ENCODE measurements around the gene CRAT. TPM values are rescaled to one million over a fixed set of nuclear protein-coding genes. Genes with fewer than 3 reads are reported as not detected.

The CRAT gene
- total RNA-seq, 2 experiments from 2014 or later: 1.8 to 6.5 TPM

GRCh38 chr9:129139993-129140396, 29.4 kb upstream of the CRAT start:
- Histone ChIP-seq H3K36me3 (ENCODE audit: insufficient read depth, low read length) (peaks cover 49% of the 10 kb centered on the region), H4K20me1 (ENCODE audit: insufficient read depth, low read length) (no peaks in the 10 kb centered on the region), H3K4me2 (ENCODE audit: low read length) (peak overlapping the region; percentile 98), H3K4me1 (ENCODE audit: insufficient read depth, low read length, poor library complexity, severe bottlenecking) (peaks cover 53% of the 10 kb centered on the region), H3K79me2 (ENCODE audit: insufficient read depth, low read depth, low read length) (no peaks in the 10 kb centered on the region; the same call in 1 of the 2 replicates), H3K27ac (ENCODE audit: low read depth, low read length, poor library complexity, severe bottlenecking) (peak overlapping the region; percentile 91), H3K4me3 (ENCODE audit: low read depth, low read length, poor library complexity, severe bottlenecking) (peak overlapping the region; percentile 64), H3K9me3 (ENCODE audit: low read length) (no peaks in the 10 kb centered on the region), H2AFZ (ENCODE audit: low read length) (peak overlapping the region; percentile 36; the same call in 1 of the 2 replicates), H3K9me2 (ENCODE audit: insufficient read depth, low read length) (no peaks in the 10 kb centered on the region)
- TF ChIP-seq CTCF (conservative IDR thresholded peaks at IDR 0.05; ENCODE audit: low read length) (no peak), EZH2phosphoT487 (IDR thresholded peaks at IDR 0.05; ENCODE audit: borderline replicate concordance, low read depth, low read length) (no peak)
- no TSS peak for BruUV-seq (replicated peaks)
- ChIA-PET POLR2A (interaction anchor here (0.8 to 2.0 kb wide), 4 partner anchors 9 to 37 kb away, joined by 3 to 7 read pairs (median 6); no protein-coding TSS in a partner anchor), CTCF (ENCODE audit: unreplicated experiment) (interaction anchor here (0.6 to 1.6 kb wide), 7 partner anchors 9 to 484 kb away, joined by 3 to 9 read pairs (median 3); partner anchors contain the start of gene IER5L)
- intact Hi-C loops (cut with micrococcal nuclease; ENCODE audit: unreplicated experiment): loop anchor here (1.0 to 5.0 kb wide), 3 partner anchors 34 to 471 kb away; no protein-coding TSS in a partner anchor
- peak; percentile 96 for DNase-seq (ENCODE audit: low spot score)

DNA sequence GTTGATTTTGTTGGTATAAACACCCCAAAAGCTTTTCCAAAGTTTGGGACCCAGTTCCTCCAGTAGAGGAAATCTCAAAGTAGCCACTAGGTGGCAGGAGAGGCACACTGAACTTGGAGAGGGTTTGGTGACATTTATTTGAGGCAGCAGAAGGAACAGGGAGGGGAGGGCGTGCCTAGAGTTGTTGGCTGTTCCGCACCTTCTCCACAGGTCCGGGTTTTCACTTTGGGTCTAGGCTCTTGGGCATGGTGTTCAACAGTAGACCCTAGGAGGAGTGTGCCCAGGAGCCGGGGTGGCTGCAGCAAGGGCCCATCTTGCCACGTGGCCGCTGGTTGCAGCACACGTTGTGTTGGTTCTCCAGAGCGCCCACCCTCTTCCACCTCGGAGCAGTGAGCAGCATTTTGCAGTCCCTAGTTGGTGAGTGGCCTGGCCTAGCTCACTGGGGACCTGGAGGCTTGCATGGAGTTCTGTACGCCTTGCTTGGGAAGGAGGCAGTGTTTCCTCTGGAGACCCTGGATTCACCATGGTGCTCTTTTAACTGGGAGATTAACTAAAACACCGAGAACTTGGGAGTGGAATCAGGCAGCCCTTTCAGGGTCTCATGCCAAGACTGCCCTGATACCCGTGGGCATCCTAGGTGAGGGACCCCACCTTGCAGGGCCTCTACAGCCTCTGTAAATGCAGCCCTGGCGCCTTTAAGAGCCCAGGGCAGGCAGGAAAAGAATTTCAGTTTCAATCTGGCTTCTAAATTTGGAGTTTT, 28.8 kb upstream of the CRAT start:
- Histone ChIP-seq H3K4me3 (ENCODE audit: low read depth, low read length, poor library complexity, severe bottlenecking) (peak overlapping the region; percentile 64), H3K4me2 (ENCODE audit: low read length) (peak overlapping the region; percentile 98), H3K27ac (ENCODE audit: low read depth, low read length, poor library complexity, severe bottlenecking) (peak overlapping the region; percentile 91), H3K36me3 (ENCODE audit: insufficient read depth, low read length) (peaks cover 49% of the 10 kb centered on the region), H4K20me1 (ENCODE audit: insufficient read depth, low read length) (no peaks in the 10 kb centered on the region), H3K9me3 (ENCODE audit: low read length) (no peaks in the 10 kb centered on the region), H3K79me2 (ENCODE audit: insufficient read depth, low read depth, low read length) (no peaks in the 10 kb centered on the region; the same call in 1 of the 2 replicates), H2AFZ (ENCODE audit: low read length) (peak overlapping the region; percentile 36; the same call in 1 of the 2 replicates), H3K4me1 (ENCODE audit: insufficient read depth, low read length, poor library complexity, severe bottlenecking) (peaks cover 53% of the 10 kb centered on the region), H3K9me2 (ENCODE audit: insufficient read depth, low read length) (no peaks in the 10 kb centered on the region)
- BruUV-seq (replicated peaks): no TSS peak
- intact Hi-C loops (cut with micrococcal nuclease; ENCODE audit: unreplicated experiment): loop anchor here (1.0 kb wide), 2 partner anchors 35 to 472 kb away; no protein-coding TSS in a partner anchor
- DNase-seq (ENCODE audit: low spot score): peak; percentile 87
- POLR2A ChIA-PET: interaction anchor here (0.5 to 2.0 kb wide), 4 partner anchors 9 to 453 kb away, joined by 3 to 7 read pairs (median 4); no protein-coding TSS in a partner anchor
- TF ChIP-seq CTCF (conservative IDR thresholded peaks at IDR 0.05; ENCODE audit: low read length): peak; percentile 97
- no peak for TF ChIP-seq EZH2phosphoT487 (IDR thresholded peaks at IDR 0.05; ENCODE audit: borderline replicate concordance, low read depth, low read length)
- CTCF ChIA-PET (ENCODE audit: unreplicated experiment): interaction anchor here (0.6 to 1.6 kb wide), 7 partner anchors 8 to 485 kb away, joined by 3 to 9 read pairs (median 3); partner anchors contain the start of gene IER5L

Data from OCI-LY7 (cell line).